Sigmoid colon (tissue), 7 donors: ENCODE results near the gene MED23. TPM values are rescaled to one million over a fixed set of nuclear protein-coding genes. Genes with fewer than 3 reads are reported as not detected.

Experiments
- DNase-seq: peaks from one replicate; pipeline ENCODE4 v3.0.0-alpha.2; 2019
- H3K27ac ChIP-seq, 4 donors: fragments of 200-600 bp; sonication (generic); one replicate each; pipeline ENCODE4 v1.5.1; 2016 to 2019; ENCODE audit warnings: mild to moderate bottlenecking in 1 of 4
- H3K27me3 ChIP-seq, 3 donors: fragments of 200-600 bp; sonication (generic); one replicate each; pipeline ENCODE4 v1.5.1; 2019; ENCODE audit warnings: mild to moderate bottlenecking in 1 of 3
- H3K36me3 ChIP-seq, 4 donors: fragments of 200-600 bp; sonication (generic); one replicate each; pipeline ENCODE4 v1.5.1; 2016 to 2019
- H3K4me1 ChIP-seq, 4 donors: fragments of 200-600 bp; sonication (generic); one replicate each; pipeline ENCODE4 v1.5.1; 2017 to 2019
- H3K4me3 ChIP-seq, 4 donors: fragments of 200-600 bp; sonication (generic); one replicate each; pipeline ENCODE4 v1.5.1; 2017 to 2019; ENCODE audit warnings: mild to moderate bottlenecking in 2 of 4, moderate library complexity in 1 of 4
- H3K9me3 ChIP-seq, 4 donors: fragments of 200-600 bp in 3 of 4; sonication (generic) in 3 of 4; one replicate each; pipeline versions ENCODE4 v1.5.1 to v1.6.1; 2013 to 2019
- EP300 ChIP-seq, 4 donors: sonication (generic); formaldehyde crosslinking; IDR thresholded peaks; one replicate each; pipeline ENCODE4 v1.6.1; 2017; ENCODE audit warnings: antibody characterized with exemption in 4 of 4
- POLR2A ChIP-seq, 2 donors: fragments of 450-650 bp; IDR thresholded peaks; one replicate each; pipeline ENCODE4 v1.6.1; 2016; ENCODE audit warnings: antibody characterized with exemption in 2 of 2, mild to moderate bottlenecking in 2 of 2, moderate library complexity in 2 of 2
- POLR2AphosphoS5 ChIP-seq, 4 donors: sonication (generic); formaldehyde crosslinking; IDR thresholded peaks; one replicate each; pipeline ENCODE4 v1.6.1; 2017; ENCODE audit warnings: antibody characterized with exemption in 4 of 4
- WGBS, 2 donors: extraction: QIAGEN DNeasy Blood & Tissue Kit; methylation state at CpG; one replicate each; pipeline ENCODE4 v1.1.7; 2013; 5-methylcytosine and 5-hydroxymethylcytosine counted together
- intact Hi-C: fragments of 100-400 bp; cut with DNase I; formaldehyde crosslinking; loops from one replicate; pipeline ENCODE4 v1.15.1; 2023
- polyA plus RNA-seq, 3 donors: library from polyadenylated mRNA; stranded (reverse); fragments of 200-250 nt; gene quantifications; one replicate each; pipeline ENCODE4 v1.2.3, GENCODE V29; 2013
- total RNA-seq, 4 donors: library from RNA; depleted of rRNA; stranded (reverse); fragments of >200 nt; gene quantifications; one replicate each; pipeline ENCODE4 v1.1.0, GENCODE V29; 2016
- TF ChIP-seq, protein P1 (sequence below), 4 experiments: fragments of 450-650 bp in 3 of 4; fragments of 200-600 bp in 1 of 4; IDR thresholded peaks; one replicate each; pipeline ENCODE4 v1.5.1; 2016 to 2019; ENCODE audit warnings: antibody characterized with exemption in 4 of 4, mild to moderate bottlenecking in 3 of 4, moderate library complexity in 2 of 4
- donor health status: healthy with polysubstance abuse.
- donor health status: Bipolar disorder and iron deficiency.
- donor health status: healthy.

Gene MED23
- total and polyA plus RNA-seq, 7 donors = 5.3 to 29.6 (median 19.0) TPM

DNA sequence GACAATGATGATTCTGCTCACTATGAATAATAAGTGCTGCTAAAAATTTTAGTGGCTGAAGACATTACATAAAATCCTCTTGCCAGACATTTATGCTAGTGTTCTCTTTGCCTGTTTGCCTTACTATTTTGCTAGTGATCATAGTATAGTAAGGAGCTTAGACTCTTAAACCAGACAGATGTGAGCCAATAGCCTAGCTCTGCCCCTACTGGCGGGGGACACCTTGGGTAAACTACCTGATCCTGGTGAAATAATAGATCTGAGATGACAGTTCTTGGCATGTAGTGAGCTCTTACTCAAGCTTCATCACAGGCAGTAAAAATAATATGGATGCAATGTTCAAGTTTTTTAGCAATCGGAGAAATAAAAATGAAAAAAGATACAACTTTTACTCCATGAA lies 27.9 kb upstream of the MED23 start:
- no peaks in the 10 kb centered on the region for H3K9me3 ChIP-seq
- H3K4me1 ChIP-seq = no peaks in the 10 kb centered on the region
- H3K36me3 ChIP-seq = no peaks in the 10 kb centered on the region
- H3K27me3 ChIP-seq = no peaks in the 10 kb centered on the region
- H3K27ac ChIP-seq = no peak overlapping the region
- no peak for DNase-seq
- WGBS, 2 donors = 93 to 96% methylated on average over 2 of the region's 2 CpGs
- TF ChIP-seq POLR2AphosphoS5 (IDR thresholded peaks at IDR 0.05) = no peak
- TF ChIP-seq POLR2A (IDR thresholded peaks at IDR 0.05) = no peak
- no peak for TF ChIP-seq EP300 (IDR thresholded peaks at IDR 0.05)
- TF ChIP-seq, protein P1, sequence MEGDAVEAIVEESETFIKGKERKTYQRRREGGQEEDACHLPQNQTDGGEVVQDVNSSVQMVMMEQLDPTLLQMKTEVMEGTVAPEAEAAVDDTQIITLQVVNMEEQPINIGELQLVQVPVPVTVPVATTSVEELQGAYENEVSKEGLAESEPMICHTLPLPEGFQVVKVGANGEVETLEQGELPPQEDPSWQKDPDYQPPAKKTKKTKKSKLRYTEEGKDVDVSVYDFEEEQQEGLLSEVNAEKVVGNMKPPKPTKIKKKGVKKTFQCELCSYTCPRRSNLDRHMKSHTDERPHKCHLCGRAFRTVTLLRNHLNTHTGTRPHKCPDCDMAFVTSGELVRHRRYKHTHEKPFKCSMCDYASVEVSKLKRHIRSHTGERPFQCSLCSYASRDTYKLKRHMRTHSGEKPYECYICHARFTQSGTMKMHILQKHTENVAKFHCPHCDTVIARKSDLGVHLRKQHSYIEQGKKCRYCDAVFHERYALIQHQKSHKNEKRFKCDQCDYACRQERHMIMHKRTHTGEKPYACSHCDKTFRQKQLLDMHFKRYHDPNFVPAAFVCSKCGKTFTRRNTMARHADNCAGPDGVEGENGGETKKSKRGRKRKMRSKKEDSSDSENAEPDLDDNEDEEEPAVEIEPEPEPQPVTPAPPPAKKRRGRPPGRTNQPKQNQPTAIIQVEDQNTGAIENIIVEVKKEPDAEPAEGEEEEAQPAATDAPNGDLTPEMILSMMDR (IDR thresholded peaks at IDR 0.05) = no peak
- H3K4me3 ChIP-seq = no peak overlapping the region
- intact Hi-C loops = no loop called here

DNA sequence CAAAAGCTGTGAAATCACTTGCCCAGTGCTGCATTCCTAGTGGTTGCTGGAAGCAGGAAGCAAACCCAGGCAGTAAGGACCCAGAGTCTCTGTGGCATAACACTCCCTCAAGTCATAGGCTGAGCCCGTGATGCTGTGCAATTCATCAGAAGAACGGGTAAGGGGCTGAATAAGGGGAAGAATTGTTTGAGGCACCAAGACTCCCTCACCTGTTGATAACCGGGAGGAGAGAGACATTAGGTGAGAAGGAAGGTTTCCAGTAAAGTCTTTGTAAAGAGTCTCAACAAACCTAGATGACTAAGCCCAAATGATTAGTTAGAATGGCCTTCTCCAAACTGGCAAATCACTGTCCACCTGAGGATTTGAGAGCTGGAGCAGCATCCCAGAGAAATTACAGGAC lies 27.3 kb upstream of the MED23 start:
- no peak for TF ChIP-seq POLR2A (IDR thresholded peaks at IDR 0.05)
- no peak for TF ChIP-seq EP300 (IDR thresholded peaks at IDR 0.05)
- TF ChIP-seq, protein P1 (IDR thresholded peaks at IDR 0.05) = no peak
- no peak for TF ChIP-seq POLR2AphosphoS5 (IDR thresholded peaks at IDR 0.05)

DNA sequence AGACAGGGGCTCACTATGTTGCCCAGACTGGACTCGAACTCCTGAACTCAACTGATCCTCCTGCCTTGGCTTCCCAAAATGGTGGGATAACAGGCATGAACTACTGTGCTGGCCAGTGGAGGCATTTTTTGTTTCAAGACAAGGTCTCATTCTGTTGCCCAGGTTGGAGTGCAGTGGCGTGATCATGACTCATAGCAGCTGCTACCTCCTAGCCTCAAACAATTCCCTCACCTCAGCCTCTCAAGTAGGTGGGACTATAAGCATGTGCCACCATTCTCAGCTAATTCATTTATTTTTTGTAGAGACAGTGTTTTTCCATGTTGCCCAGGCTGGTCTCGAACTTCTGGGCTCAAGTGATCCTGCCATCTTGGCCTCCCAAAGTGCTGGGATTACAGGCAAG lies 26.3 kb upstream of the MED23 start:
- WGBS, 2 donors = 94 to 95% methylated on average over 3 of the region's 3 CpGs
- TF ChIP-seq POLR2A (IDR thresholded peaks at IDR 0.05) (no peak), POLR2AphosphoS5 (IDR thresholded peaks at IDR 0.05) (no peak), EP300 (IDR thresholded peaks at IDR 0.05) (no peak)
- TF ChIP-seq, protein P1 (IDR thresholded peaks at IDR 0.05) = no peak
- no peak for DNase-seq

More for the DNA sequence above, 27.3 kb upstream of the MED23 start:
- H3K27ac ChIP-seq = no peak overlapping the region
- H3K27me3 ChIP-seq = no peaks in the 10 kb centered on the region
- intact Hi-C loops = no loop called here
- no peak overlapping the region for H3K4me3 ChIP-seq
- H3K4me1 ChIP-seq = no peaks in the 10 kb centered on the region
- 93 to 96% methylated on average over 3 of the region's 3 CpGs for WGBS, 2 donors
- no peaks in the 10 kb centered on the region for H3K36me3 ChIP-seq
- H3K9me3 ChIP-seq = no peaks in the 10 kb centered on the region
- no peak for DNase-seq

DNA sequence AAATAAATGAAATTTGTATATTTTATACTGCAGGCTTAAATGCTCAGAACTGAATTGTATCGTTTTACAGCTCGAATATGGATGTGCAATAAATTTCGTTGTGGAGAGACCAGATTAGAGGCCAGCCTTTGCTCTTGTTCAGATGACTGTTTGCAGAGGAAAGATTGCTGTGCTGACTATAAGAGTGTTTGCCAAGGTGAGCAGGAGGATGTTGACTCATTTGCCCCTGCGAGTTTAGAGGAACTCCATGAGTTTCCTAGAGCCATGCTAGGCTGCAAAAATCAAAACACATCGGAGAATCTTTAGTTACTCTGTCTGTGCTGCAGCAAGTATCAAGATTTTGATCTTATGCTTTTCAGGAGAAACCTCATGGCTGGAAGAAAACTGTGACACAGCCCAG lies 24.4 kb upstream of the MED23 start:
- 17 to 62% methylated on average over 5 of the region's 5 CpGs for WGBS, 2 donors
- no peak for DNase-seq
- Histone ChIP-seq H3K36me3 (no peaks in the 10 kb centered on the region), H3K4me3 (no peak overlapping the region), H3K27ac (no peak overlapping the region), H3K4me1 (no peaks in the 10 kb centered on the region), H3K27me3 (no peaks in the 10 kb centered on the region), H3K9me3 (no peaks in the 10 kb centered on the region)
- TF ChIP-seq POLR2AphosphoS5 (IDR thresholded peaks at IDR 0.05) (no peak), EP300 (IDR thresholded peaks at IDR 0.05) (no peak), POLR2A (IDR thresholded peaks at IDR 0.05) (no peak)
- TF ChIP-seq, protein P1 (IDR thresholded peaks at IDR 0.05) = no peak
- intact Hi-C loops = no loop called here

More for the DNA sequence above, 26.3 kb upstream of the MED23 start:
- Histone ChIP-seq H3K27me3 (no peaks in the 10 kb centered on the region), H3K4me3 (no peak overlapping the region), H3K4me1 (no peaks in the 10 kb centered on the region), H3K9me3 (no peaks in the 10 kb centered on the region), H3K27ac (no peak overlapping the region), H3K36me3 (no peaks in the 10 kb centered on the region)
- intact Hi-C loops = no loop called here

DNA sequence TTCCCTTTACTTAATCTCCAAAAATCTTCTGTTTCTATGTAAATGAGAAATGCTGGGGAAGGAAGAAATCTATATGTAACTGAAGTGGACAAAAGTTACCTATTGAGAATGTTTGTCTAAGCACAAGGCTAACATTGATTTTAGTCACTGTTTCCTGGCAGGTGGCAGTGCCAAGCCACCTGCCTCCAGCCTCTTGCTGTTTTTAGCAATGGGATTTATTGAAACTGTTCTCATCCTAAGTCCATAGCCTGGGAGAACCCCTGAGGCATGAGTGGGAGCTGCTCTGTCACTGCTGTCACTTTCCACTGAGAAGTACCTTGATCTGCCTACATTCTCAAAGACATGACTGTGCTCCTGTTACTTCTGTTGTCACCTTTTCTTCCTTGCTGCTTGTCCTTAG lies 23.7 kb upstream of the MED23 start:
- TF ChIP-seq EP300 (IDR thresholded peaks at IDR 0.05) (no peak), POLR2A (IDR thresholded peaks at IDR 0.05) (no peak), POLR2AphosphoS5 (IDR thresholded peaks at IDR 0.05) (no peak)
- TF ChIP-seq, protein P1 (IDR thresholded peaks at IDR 0.05) = no peak
- Histone ChIP-seq H3K9me3 (no peaks in the 10 kb centered on the region), H3K27me3 (no peaks in the 10 kb centered on the region), H3K27ac (no peak overlapping the region), H3K36me3 (no peaks in the 10 kb centered on the region), H3K4me3 (no peak overlapping the region), H3K4me1 (no peaks in the 10 kb centered on the region)
- no peak for DNase-seq
- intact Hi-C loops = no loop called here
